ENCODE data around the gene JAZF1.
"Not testable (repeated sequence)": the region's sequence is repeated elsewhere in the genome, so short reads cannot be mapped to it uniquely, and the experiment has no call there.

Gene JAZF1

GRCh38 chr7:27872356-27873275 lies 308.0 kb downstream of the JAZF1 start:
- DNase-seq (ENCODE audit: low read depth) = no peak

GRCh38 chr7:27871866-27872265 lies 308.7 kb downstream of the JAZF1 start:
- no peak for DNase-seq (ENCODE audit: low read depth)

- no peak for DNase-seq (ENCODE audit: low read depth)
Measured at GRCh38 chr7:27871086-27871485, 309.5 kb downstream of the JAZF1 start.

- DNase-seq (ENCODE audit: low read depth) = no peak
Measured at GRCh38 chr7:27870595-27870994, 310.0 kb downstream of the JAZF1 start.

GRCh38 chr7:27869056-27869455 lies 311.5 kb downstream of the JAZF1 start:
- DNase-seq (ENCODE audit: low read depth) = no peak

GRCh38 chr7:27868131-27868550 lies 312.5 kb downstream of the JAZF1 start:
- DNase-seq (ENCODE audit: low read depth) = no peak

- DNase-seq (ENCODE audit: low read depth) = no peak
Measured at GRCh38 chr7:27866828-27867672, 313.5 kb downstream of the JAZF1 start.

GRCh38 chr7:27866256-27866655 lies 314.3 kb downstream of the JAZF1 start:
- no peak for DNase-seq (ENCODE audit: low read depth)

GRCh38 chr7:27863880-27864279 lies 316.7 kb downstream of the JAZF1 start:
- no peak for DNase-seq (ENCODE audit: low read depth)

GRCh38 chr7:27861747-27862146 lies 318.8 kb downstream of the JAZF1 start:
- no peak for DNase-seq (ENCODE audit: low read depth)

GRCh38 chr7:27860800-27861199 lies 319.8 kb downstream of the JAZF1 start:
- DNase-seq (ENCODE audit: low read depth) = no peak

- DNase-seq (ENCODE audit: low read depth) = not testable (repeated sequence)
Measured at GRCh38 chr7:27856703-27857485, 323.7 kb downstream of the JAZF1 start.

- DNase-seq (ENCODE audit: low read depth) = no peak
Measured at GRCh38 chr7:27850531-27850930, 330.1 kb downstream of the JAZF1 start.

- no peak for DNase-seq (ENCODE audit: low read depth)
Measured at GRCh38 chr7:27846388-27846787, 334.2 kb downstream of the JAZF1 start.

GRCh38 chr7:27843584-27844305 lies 336.9 kb downstream of the JAZF1 start:
- DNase-seq (ENCODE audit: low read depth) = no peak

- no peak for DNase-seq (ENCODE audit: low read depth)
Measured at GRCh38 chr7:27842851-27843250, 337.7 kb downstream of the JAZF1 start.

- no peak for DNase-seq (ENCODE audit: low read depth)
Measured at GRCh38 chr7:27842094-27842692, 338.4 kb downstream of the JAZF1 start.

- no peak for DNase-seq (ENCODE audit: low read depth)
Measured at GRCh38 chr7:27840760-27841364, 339.7 kb downstream of the JAZF1 start.

GRCh38 chr7:27840313-27840712 lies 340.3 kb downstream of the JAZF1 start:
- DNase-seq (ENCODE audit: low read depth) = no peak

- no peak for DNase-seq (ENCODE audit: low read depth)
Measured at GRCh38 chr7:27839099-27839498, 341.5 kb downstream of the JAZF1 start.

GRCh38 chr7:27836536-27836935 lies 344.1 kb downstream of the JAZF1 start:
- no peak for DNase-seq (ENCODE audit: low read depth)
